MG63 (cell line): ENCODE data around the gene HPSE2. TPM values are rescaled to one million over a fixed set of nuclear protein-coding genes. Genes with fewer than 3 reads are reported as not detected.
"Not testable (repeated sequence)": the region's sequence is repeated elsewhere in the genome, so short reads cannot be mapped to it uniquely, and the experiment has no call there.

ENCODE experiments used
- DNase-seq: peaks from one replicate; pipeline ENCODE4 v3.0.0-alpha.2; 2020
- H3K27me3 ChIP-seq: fragments of 250-450 bp; sonication (Bioruptor Pico); 2 replicates; pipeline ENCODE4 v1.5.1; 2020; ENCODE audit warnings: mild to moderate bottlenecking, moderate library complexity
- H3K36me3 ChIP-seq: fragments of 250-450 bp; sonication (Bioruptor Pico); 2 replicates; pipeline ENCODE4 v1.5.1; 2020; ENCODE audit warnings: mild to moderate bottlenecking, moderate library complexity
- H3K4me3 ChIP-seq: fragments of 250-450 bp; sonication (Bioruptor Pico); 2 replicates; pipeline ENCODE4 v1.5.1; 2020; ENCODE audit warnings: mild to moderate bottlenecking, moderate library complexity
- H3K9me3 ChIP-seq: fragments of 250-450 bp; sonication (Bioruptor Pico); 2 replicates; pipeline ENCODE4 v1.5.1; 2020; ENCODE audit warnings: mild to moderate bottlenecking, moderate library complexity
- total RNA-seq: library from RNA; depleted of rRNA; stranded (reverse); fragments of >200 nt; shearing (Covaris generic); gene quantifications from 2 replicates; pipeline ENCODE4 v1.2.3, GENCODE V29; 2014; ENCODE audit warnings: low replicate concordance

Gene HPSE2
- total RNA-seq, 1 experiment from 2014 or later, result not detected

DNA sequence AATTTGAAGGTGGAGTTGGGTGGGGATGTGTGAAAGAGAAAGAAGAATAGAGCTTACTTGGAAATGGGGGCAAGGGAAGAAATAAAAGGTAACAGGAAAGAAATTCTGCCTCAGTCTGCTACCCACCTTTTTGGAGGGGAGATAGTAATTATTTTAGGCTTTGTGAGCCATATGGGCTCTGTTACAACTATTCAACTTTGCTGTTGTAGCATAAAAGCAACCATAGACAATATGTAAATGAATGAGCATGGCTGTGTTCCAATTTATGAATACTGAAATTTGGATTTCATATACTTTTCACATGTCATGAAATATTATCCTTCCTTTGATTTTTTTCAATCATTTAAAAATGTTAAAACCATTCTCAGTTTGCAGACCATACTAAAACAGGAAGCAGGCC is 176.9 kb downstream of the HPSE2 start:
- DNase-seq, result no peak
- Histone ChIP-seq H3K9me3 (no peaks in the 10 kb centered on the region), H3K4me3 (no peak overlapping the region), H3K36me3 (no peaks in the 10 kb centered on the region), H3K27me3 (no peaks in the 10 kb centered on the region)

DNA sequence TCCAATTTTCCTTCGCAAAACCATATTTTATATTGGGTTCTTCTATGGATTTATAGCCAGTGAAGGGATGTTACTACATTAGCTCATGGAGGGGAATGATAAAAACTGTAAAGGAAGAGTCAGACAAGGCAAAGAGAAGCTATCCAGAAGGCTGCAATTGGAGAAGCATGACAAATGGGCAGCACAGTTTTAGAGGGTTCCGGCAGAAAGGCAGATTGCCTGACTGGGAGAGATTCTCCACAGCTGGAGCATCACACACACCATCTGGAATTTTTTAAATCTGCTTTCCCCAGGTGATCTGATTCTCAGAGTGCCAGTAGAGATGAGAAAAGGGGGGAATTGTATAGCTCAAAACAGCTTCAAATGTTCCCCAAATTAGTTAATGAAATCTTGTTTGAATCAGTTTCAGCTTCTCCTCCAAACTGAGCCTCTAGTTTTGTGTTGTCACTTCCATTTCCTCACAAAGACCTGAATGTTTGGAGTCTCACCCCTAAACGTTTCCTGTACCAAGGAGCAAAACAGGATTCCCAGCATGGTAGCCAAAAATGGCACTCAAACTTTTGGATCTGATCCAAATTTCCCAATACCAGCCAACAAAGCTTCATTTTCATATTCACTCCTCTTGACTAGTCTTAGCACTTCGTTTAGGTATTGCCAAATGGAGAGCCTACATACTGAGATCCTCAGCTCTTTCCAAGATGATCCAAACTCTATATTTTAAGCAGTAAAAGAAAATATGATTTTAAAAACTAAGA is 177.5 kb downstream of the HPSE2 start:
- no peaks in the 10 kb centered on the region for H3K36me3 ChIP-seq
- H3K9me3 ChIP-seq, result no peaks in the 10 kb centered on the region
- DNase-seq, result no peak
- H3K27me3 ChIP-seq, result no peaks in the 10 kb centered on the region
- no peak overlapping the region for H3K4me3 ChIP-seq

DNA sequence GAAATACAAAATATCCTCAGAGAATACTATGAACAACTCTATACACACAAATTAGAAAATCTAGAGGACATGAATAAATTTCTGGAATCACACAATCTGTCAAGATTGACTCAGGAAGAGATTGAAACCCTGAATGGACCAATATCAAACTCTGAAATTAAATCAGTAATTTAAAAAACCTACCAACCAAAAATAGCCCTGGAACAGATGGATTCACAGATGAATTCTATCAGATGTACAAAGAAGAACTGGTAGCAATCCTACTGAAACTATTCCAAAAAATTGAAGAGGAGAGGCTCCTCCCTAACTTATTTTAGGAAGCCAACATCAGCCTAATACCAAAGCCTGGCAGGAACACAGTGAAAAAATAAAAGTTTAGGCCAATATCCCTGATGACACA is 190.0 kb downstream of the HPSE2 start:
- DNase-seq, result no peak
- peaks cover 3% of the 10 kb centered on the region for H3K9me3 ChIP-seq
- no peak overlapping the region for H3K4me3 ChIP-seq
- no peaks in the 10 kb centered on the region for H3K36me3 ChIP-seq
- H3K27me3 ChIP-seq, result no peaks in the 10 kb centered on the region

DNA sequence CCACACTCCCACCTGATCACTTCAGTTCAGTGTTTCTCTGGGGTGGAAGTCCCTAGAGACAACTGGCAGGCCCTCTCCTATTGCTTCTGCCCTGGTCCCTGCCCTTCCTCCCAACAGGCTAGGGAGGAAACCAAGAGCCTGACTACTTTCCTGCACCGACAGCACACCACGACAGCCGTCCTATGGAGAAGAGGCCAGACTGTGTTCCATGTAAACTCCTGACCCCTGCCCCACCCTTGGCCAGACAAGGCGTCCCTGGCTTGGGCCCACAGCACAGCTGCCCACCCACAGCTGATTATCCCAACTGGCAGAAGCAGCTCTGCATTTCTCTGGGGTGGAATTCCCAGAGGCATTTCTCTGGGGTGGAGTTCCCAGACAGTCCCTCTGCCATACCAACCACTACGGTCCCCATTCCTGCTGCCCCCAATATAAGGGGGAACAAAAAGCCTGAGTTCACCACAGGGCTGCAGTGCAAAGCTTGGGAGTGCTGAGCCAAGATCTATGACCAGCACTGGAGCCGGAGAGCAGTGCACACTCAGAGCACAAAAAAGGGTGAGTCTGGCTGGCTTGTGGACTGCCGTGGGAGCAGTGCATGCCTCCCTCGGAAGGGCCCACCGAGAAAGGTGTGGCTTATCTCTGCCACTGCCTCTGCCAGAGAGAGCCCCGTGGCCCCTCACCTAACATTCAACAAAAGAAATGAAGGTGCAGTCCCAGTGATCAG is 193.4 kb downstream of the HPSE2 start:
- Histone ChIP-seq H3K36me3 (no peaks in the 10 kb centered on the region), H3K4me3 (no peak overlapping the region), H3K9me3 (peaks cover 3% of the 10 kb centered on the region), H3K27me3 (no peaks in the 10 kb centered on the region)
- DNase-seq, result no peak

DNA sequence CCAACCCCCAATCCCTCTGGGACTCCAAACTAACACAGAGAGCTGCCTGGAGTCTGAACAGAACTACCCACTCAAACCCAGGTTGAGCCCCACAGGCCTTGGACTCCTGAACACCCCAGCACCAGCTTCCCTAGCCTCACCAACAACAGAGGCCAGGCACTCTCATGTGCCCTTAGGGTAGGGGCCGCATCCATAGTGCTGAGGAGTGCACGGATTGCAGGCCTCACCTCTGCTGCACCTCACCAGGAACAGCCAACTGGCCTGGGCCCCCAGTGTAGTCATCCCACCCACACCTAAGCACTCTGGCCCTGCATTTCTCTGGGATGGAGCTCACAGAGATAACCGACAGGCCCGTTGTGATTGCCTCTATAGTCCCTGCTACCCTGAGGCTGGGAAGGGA is 194.2 kb downstream of the HPSE2 start:
- no peak overlapping the region for H3K4me3 ChIP-seq
- H3K36me3 ChIP-seq, result no peaks in the 10 kb centered on the region
- H3K27me3 ChIP-seq, result no peaks in the 10 kb centered on the region
- peaks cover 3% of the 10 kb centered on the region for H3K9me3 ChIP-seq
- no peak for DNase-seq

DNA sequence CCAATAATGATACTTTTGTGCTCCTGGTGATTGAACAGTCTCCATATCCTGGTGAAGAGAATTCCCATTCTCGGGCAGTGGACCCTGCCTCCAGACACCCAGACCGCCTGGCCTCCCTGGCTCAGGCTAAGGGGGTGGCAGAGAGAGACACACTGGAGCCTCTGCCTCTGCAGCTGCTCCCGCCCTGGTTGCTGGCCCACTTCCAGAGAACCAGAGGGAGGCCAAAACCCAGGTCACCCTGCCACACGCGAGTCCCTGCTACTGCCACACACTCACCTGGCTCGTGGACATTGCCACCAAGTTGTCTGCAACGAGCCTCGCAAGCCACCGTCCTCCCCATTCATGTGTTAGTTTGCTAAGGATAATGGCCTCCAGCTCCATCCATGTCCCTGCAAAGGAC is 221.8 kb downstream of the HPSE2 start:
- no peak overlapping the region for H3K4me3 ChIP-seq
- H3K9me3 ChIP-seq, result no peaks in the 10 kb centered on the region
- no peak for DNase-seq
- H3K27me3 ChIP-seq, result no peaks in the 10 kb centered on the region; the same call in 1 of the 2 replicates
- H3K36me3 ChIP-seq, result no peaks in the 10 kb centered on the region

DNA sequence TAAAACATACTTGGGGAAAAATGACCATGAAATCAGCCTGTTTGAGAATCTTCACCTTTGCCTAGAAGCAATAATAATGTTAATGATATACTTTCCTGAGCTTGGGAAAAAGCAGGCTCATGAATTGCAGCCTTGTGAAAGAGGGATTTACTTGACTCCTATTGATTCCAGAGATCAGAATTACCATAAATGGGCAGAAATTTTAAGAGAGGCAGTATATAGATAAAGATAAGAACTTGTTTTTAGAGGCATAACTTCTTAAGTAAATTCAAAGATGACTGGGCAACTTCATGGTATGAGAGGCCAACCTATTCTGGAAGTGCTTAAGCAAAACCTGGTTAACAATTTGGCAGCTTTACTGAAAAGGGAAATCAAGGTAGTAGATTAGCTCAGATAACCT is 225.4 kb downstream of the HPSE2 start:
- Histone ChIP-seq H3K4me3 (no peak overlapping the region), H3K27me3 (no peaks in the 10 kb centered on the region), H3K9me3 (no peaks in the 10 kb centered on the region; the same call in 1 of the 2 replicates), H3K36me3 (no peaks in the 10 kb centered on the region)
- no peak for DNase-seq

DNA sequence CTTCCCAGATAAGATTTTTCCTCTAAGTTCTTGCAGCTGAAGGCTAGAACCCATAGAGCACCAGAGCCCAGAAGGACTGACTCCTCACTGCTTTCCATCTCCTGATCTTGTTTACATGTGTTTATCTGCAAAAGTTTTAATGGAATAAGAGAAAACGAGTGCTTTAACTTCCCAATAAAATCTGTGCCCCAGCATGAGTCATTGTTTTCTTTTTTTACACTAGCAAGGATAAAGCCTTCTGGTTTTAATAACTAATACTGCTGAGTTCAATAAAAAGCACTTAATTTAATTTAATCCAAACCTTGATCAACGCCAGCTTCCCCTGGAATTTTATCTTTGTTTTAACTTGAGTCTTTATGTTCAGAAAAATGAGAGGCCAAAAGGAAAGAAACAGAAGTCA is 227.6 kb downstream of the HPSE2 start:
- Histone ChIP-seq H3K9me3 (no peaks in the 10 kb centered on the region; the same call in 1 of the 2 replicates), H3K4me3 (no peak overlapping the region), H3K27me3 (no peaks in the 10 kb centered on the region), H3K36me3 (no peaks in the 10 kb centered on the region)
- no peak for DNase-seq

DNA sequence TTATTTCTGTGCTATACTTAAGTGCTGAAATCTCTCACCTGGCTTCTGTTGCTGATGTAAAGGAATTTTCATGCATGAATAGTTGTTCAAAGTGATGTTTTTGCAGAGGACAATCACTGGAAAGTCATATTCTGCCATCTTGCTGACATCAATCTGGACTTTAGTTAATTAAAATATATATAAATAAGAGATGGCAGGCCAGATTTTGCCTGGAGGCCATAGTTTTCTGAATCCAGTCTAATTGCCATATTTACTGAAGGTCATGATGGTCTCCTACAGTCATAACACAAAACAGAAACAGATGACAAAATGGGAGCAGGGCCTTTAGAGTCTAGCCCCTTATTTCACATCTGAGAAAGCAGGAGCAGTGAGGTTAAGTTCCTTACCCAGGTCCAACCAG is 228.2 kb downstream of the HPSE2 start:
- Histone ChIP-seq H3K27me3 (no peaks in the 10 kb centered on the region), H3K9me3 (no peaks in the 10 kb centered on the region; the same call in 1 of the 2 replicates), H3K4me3 (no peak overlapping the region), H3K36me3 (no peaks in the 10 kb centered on the region)
- DNase-seq, result no peak

DNA sequence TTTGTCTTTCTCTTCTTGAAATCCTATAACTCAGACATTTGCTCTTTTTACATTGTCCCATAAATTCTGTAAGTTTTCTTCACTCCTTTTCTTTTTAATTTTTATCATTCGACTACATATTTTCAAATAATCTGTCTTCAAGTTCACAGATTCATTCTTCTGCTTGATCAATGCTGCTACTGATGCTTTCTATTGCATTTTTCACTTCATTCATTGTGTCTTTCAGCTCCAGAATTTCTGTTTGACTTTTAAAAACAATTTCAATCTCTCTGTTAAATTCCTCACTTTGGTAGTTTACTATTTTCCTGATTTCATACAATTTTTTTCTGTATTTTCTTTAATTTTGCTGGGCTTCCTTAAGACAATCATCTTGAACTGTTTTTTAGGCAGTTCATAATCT is 230.4 kb downstream of the HPSE2 start:
- no peak overlapping the region for H3K4me3 ChIP-seq
- no peaks in the 10 kb centered on the region for H3K27me3 ChIP-seq

DNA sequence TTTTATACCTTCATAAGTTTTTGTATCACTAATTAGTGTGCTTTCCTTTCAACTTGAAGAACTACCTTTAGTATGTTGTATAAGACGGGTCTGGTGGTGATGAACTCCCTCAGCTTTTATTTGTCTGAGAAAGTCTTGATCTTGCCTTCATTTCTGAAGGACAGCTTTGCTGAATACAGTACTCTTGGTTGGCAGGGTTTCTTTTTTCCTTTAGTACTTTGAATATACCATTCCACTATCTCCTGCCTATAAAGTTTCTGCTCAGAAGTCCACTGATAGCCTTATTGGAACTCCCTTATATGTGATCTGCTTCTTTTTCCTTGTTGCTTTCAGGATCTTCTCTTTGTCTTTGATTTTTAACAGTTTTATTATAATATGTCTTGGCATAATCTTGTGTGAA is 230.9 kb downstream of the HPSE2 start:
- Histone ChIP-seq H3K36me3 (no peaks in the 10 kb centered on the region), H3K27me3 (no peaks in the 10 kb centered on the region), H3K9me3 (no peaks in the 10 kb centered on the region; the same call in 1 of the 2 replicates), H3K4me3 (no peak overlapping the region)
- DNase-seq, result no peak

More for the DNA sequence above, 230.4 kb downstream of the HPSE2 start:
- DNase-seq, result no peak
- Histone ChIP-seq H3K36me3 (no peaks in the 10 kb centered on the region), H3K9me3 (no peaks in the 10 kb centered on the region; the same call in 1 of the 2 replicates)

DNA sequence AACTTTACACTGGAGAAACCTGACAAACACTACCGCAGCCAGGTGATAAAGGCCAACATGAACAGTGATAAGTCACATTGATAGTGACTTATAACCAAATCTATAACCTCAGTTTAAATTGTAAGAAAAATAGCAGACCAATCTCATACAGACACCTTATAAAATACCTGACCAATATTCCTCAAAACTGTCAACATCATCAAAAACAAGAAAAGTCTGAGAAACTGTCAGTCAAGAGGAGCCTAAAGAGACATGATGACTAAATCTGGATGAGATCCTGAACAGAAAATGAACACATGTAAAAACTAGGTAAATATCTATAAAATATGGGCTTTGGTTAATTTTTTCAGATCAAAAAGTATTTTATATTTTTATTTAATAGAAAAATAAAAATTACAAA is 233.3 kb downstream of the HPSE2 start:
- H3K36me3 ChIP-seq, result no peaks in the 10 kb centered on the region
- H3K27me3 ChIP-seq, result no peaks in the 10 kb centered on the region
- no peak for DNase-seq
- H3K9me3 ChIP-seq, result no peaks in the 10 kb centered on the region; the same call in 1 of the 2 replicates
- H3K4me3 ChIP-seq, result no peak overlapping the region

DNA sequence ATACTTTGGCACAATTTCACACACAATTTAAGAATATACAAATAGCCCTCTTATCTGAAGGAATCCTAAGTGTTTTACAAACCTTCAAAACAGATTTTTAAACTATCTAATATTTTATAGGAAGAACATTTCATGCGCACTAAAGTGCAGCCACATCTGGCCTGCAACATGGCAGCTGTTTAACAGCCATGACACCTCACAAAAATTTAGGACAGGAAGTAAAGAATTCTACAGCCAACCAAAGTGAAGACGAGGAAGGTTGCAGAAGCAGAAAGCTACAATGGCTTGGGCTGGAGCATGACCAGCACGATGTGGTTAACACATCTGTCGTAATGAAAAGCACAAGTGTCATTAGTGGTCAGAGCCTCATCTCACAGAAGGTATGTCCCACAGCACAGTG is 238.1 kb downstream of the HPSE2 start:
- H3K36me3 ChIP-seq, result no peaks in the 10 kb centered on the region
- no peak overlapping the region for H3K4me3 ChIP-seq
- no peaks in the 10 kb centered on the region for H3K9me3 ChIP-seq
- no peak for DNase-seq
- no peaks in the 10 kb centered on the region for H3K27me3 ChIP-seq

DNA sequence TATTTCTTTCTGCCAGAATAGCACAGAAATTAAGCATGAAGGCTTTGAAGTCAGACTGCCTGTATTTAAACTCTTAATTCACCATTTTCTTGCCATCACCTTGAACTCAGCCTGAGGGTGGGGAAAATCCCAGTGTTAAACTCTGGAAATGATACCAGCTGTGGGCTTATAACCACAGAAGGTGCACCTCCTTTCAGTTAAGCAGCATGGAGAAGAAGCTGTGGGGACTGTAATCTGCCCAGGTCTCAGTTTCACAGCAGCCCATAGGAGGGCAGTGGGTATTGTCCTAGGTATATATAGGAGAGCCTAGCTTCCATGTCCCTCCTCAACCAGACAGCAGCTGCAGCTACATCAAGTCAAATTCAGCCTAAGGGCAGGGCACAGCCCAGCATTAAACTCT is 241.6 kb downstream of the HPSE2 start:
- no peak overlapping the region for H3K4me3 ChIP-seq
- H3K9me3 ChIP-seq, result no peaks in the 10 kb centered on the region
- no peak for DNase-seq
- H3K36me3 ChIP-seq, result no peaks in the 10 kb centered on the region
- no peaks in the 10 kb centered on the region for H3K27me3 ChIP-seq

DNA sequence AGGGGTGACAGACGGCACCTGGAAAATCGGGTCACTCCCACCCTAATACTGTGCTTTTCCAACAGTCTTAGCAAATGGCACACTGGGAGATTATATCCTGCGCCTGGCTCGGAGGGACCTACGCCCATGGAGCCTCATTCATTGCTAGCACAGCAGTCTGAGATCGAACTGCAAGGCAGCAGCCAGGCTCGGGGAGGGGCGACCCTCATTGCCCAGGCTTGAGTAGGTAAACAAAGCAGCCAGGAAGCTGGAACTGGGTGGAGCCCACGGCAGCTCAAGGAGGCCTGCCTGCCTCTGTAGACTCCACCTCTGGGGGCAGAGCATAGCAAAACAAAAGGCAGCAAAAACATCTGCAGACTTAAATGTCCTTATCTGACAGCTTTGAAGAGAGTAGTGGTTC is 251.9 kb downstream of the HPSE2 start:
- H3K4me3 ChIP-seq, DNase-seq, H3K27me3 ChIP-seq, H3K9me3 ChIP-seq, H3K36me3 ChIP-seq: not testable (repeated sequence)

DNA sequence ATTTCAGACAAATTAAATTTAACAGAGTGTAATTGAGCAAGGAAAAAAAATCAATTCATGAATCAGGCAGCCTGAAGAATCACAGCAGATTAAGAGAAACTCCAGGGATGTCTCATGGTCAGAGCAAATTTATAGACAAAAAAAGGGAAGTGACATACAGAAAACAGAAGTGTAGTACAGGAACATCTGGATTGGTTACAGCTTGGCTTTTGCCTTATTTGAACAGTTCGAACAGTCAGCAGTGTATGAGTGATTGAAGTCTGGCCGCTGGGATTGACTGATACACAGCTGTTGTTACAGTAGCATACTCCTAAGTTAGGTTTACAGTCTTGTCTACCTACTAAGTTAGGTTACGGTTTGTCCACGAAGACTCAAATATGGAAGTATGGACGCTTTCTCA is 255.3 kb downstream of the HPSE2 start:
- H3K4me3 ChIP-seq, result no peak overlapping the region
- no peaks in the 10 kb centered on the region for H3K9me3 ChIP-seq
- H3K27me3 ChIP-seq, result no peaks in the 10 kb centered on the region
- H3K36me3 ChIP-seq, result no peaks in the 10 kb centered on the region
- DNase-seq, result no peak

DNA sequence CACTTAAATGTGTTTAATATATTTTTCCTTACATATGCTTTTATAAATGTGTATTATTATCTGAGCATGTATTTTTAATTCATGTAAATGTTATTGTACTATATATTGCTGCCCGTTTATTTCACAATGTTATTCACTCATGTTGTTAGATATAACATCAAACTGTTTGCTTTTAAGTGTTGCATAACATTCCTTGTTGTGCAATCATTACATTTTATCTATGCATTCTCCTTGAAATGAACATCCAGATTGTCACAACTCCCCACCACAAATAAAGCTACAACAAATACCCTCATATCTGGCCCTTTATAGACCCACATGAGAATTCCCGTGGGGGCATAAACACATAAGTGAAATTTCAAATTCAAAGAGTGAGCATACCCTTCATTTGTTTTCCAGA is 264.2 kb downstream of the HPSE2 start:
- H3K9me3 ChIP-seq, result no peaks in the 10 kb centered on the region
- no peak for DNase-seq
- H3K27me3 ChIP-seq, result no peaks in the 10 kb centered on the region
- H3K4me3 ChIP-seq, result no peak overlapping the region
- no peaks in the 10 kb centered on the region for H3K36me3 ChIP-seq

DNA sequence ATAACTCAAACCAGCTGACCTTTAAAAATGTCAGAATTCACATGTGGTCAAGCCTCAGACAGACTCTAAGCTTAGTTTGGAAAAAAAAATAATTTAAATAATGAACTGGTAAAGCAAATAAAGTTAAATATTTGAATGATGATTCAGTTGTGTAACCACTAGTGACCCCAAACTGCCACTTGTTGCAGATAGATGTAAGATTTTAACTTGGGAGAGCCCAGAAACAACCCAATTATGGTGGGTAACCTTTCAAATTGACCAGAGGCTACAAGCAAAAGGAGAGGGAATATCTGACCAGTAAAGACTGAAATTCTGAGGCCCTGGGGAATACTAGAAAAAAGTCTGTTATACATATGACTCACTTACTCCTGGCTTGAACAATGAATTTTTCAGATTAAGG is 268.1 kb downstream of the HPSE2 start:
- no peak for DNase-seq
- H3K9me3 ChIP-seq, result no peaks in the 10 kb centered on the region

More for the DNA sequence above, 268.1 kb downstream of the HPSE2 start:
- Histone ChIP-seq H3K27me3 (no peaks in the 10 kb centered on the region), H3K4me3 (no peak overlapping the region), H3K36me3 (no peaks in the 10 kb centered on the region)
